ENCODE data around the gene SCAMP2. TPM values are rescaled to one million over a fixed set of nuclear protein-coding genes. Genes with fewer than 3 reads are reported as not detected.
A peak's percentile ranks its signal among the peaks of the same experiment; 100 is the strongest.

Gene SCAMP2
- total RNA-seq, 1 experiment from 2014 or later, result 50.2 TPM

- Histone ChIP-seq H3K4ac (ENCODE audit: low read depth, low read length) (no peak overlapping the region), H3K23me2 (ENCODE audit: insufficient read length, low read depth, low read length, poor library complexity, severe bottlenecking) (no peaks in the 10 kb centered on the region), H3K9me3 (ENCODE audit: control insufficient read depth, low read depth, low read length) (no peaks in the 10 kb centered on the region), H4K5ac (ENCODE audit: insufficient read length, low read depth, low read length) (no peak overlapping the region), H3K4me1 (ENCODE audit: insufficient read depth, low read length) (no peaks in the 10 kb centered on the region), H4K20me1 (ENCODE audit: control insufficient read depth, insufficient read depth, insufficient read length) (no peaks in the 10 kb centered on the region), H3K9ac (ENCODE audit: extremely low read depth, insufficient read length, low read length) (no peak overlapping the region), H2BK12ac (ENCODE audit: insufficient read length, low read depth, low read length) (no peak overlapping the region), H2BK120ac (ENCODE audit: low read depth, low read length, poor library complexity, severe bottlenecking) (no peak overlapping the region), H3K14ac (ENCODE audit: insufficient read depth, low read length) (no peak overlapping the region), H2BK5ac (ENCODE audit: insufficient read length, low read length) (no peak overlapping the region), H2BK15ac (ENCODE audit: low read depth, low read length) (no peak overlapping the region), H2AFZ (ENCODE audit: low read length) (no peak overlapping the region), H3K4me2 (ENCODE audit: insufficient read depth, insufficient read length, low read length) (no peak overlapping the region), H4K91ac (ENCODE audit: insufficient read length, low read depth, low read length) (no peak overlapping the region), H3K79me2 (ENCODE audit: insufficient read depth, low read length) (no peaks in the 10 kb centered on the region), H4K8ac (replicated peaks; ENCODE audit: insufficient read length, low read depth, low read length) (no peak overlapping the region), H3K27me3 (ENCODE audit: insufficient read depth, low read length) (no peaks in the 10 kb centered on the region), H3K56ac (ENCODE audit: insufficient read length, low read depth, low read length) (no peak overlapping the region), H3K27ac (ENCODE audit: insufficient read length, low read depth, low read length) (no peak overlapping the region), H3K23ac (ENCODE audit: insufficient read length, low read depth, low read length) (no peak overlapping the region), H3T11ph (ENCODE audit: low read length) (no peak overlapping the region), H2BK20ac (ENCODE audit: low read depth, low read length, poor library complexity, severe bottlenecking) (no peak overlapping the region), H3K79me1 (ENCODE audit: insufficient read depth, low read depth, low read length, poor library complexity, severe bottlenecking) (no peaks in the 10 kb centered on the region), H2AK5ac (ENCODE audit: insufficient read length, low read length) (no peak overlapping the region), H3K18ac (ENCODE audit: insufficient read length, low read depth, low read length) (no peak overlapping the region)
- DNase-seq, result no peak
- TF ChIP-seq, protein P1, sequence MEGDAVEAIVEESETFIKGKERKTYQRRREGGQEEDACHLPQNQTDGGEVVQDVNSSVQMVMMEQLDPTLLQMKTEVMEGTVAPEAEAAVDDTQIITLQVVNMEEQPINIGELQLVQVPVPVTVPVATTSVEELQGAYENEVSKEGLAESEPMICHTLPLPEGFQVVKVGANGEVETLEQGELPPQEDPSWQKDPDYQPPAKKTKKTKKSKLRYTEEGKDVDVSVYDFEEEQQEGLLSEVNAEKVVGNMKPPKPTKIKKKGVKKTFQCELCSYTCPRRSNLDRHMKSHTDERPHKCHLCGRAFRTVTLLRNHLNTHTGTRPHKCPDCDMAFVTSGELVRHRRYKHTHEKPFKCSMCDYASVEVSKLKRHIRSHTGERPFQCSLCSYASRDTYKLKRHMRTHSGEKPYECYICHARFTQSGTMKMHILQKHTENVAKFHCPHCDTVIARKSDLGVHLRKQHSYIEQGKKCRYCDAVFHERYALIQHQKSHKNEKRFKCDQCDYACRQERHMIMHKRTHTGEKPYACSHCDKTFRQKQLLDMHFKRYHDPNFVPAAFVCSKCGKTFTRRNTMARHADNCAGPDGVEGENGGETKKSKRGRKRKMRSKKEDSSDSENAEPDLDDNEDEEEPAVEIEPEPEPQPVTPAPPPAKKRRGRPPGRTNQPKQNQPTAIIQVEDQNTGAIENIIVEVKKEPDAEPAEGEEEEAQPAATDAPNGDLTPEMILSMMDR (conservative IDR thresholded peaks at IDR 0.05), result no peak
- Mint-ChIP-seq H3K27me3 (ENCODE audit: low read depth) (no peaks in the 10 kb centered on the region), H3K9me3 (no peaks in the 10 kb centered on the region), H3K4me3 (no peak overlapping the region), H3K36me3 (ENCODE audit: insufficient read depth in 1 of 3, low read depth in 3 of 3) (peaks cover 25 to 63% (median 47%) of the 10 kb centered on the region in 3 experiments; a peak in 6 of 7 replicates), H3K4me1 (no peaks in the 10 kb centered on the region), H3K27ac (peak overlapping the region in 1 of 3 experiments; percentile 71; a peak in 2 of 7 replicates)
- no CpG with 5 or more reads among the region's 6 CpGs for WGBS (ENCODE audit: extremely low coverage, insufficient read length, low lambda C conversion rate)
Observed at GRCh38 chr15:74897300-74897701, 24.1 kb upstream of the SCAMP2 start.
